GM12878 (cell line): ENCODE measurements around the gene NUDT22. TPM values are rescaled to one million over a fixed set of nuclear protein-coding genes. Genes with fewer than 3 reads are reported as not detected.

Source experiments
- ASH2L ChIP-seq: fragments of 300-600, 200-600 bp; sonication (generic); IDR thresholded peaks from 2 replicates; pipeline ENCODE4 v1.6.1; 2017; ENCODE audit warnings: low read depth, mild to moderate bottlenecking, borderline replicate concordance
- ATF7 ChIP-seq: fragments of 450-650 bp; IDR thresholded peaks from 2 replicates; pipeline ENCODE4 v1.6.1; 2016; ENCODE audit warnings: low read depth, mild to moderate bottlenecking
- BCL3 ChIP-seq: IDR thresholded peaks from 2 replicates; pipeline ENCODE4 v1.6.1; 2011; ENCODE audit warnings: borderline replicate concordance, low read depth, mild to moderate bottlenecking, moderate library complexity, low read length; ENCODE audit not compliant: insufficient read depth, poor library complexity, severe bottlenecking
- BRCA1 ChIP-seq: IDR thresholded peaks from 2 replicates; pipeline ENCODE4 v1.6.1; 2011; ENCODE audit warnings: low read depth, low read length, improper control_type of control experiment
- CEBPZ ChIP-seq: fragments of 150-350 bp; IDR thresholded peaks from 2 replicates; pipeline ENCODE4 v1.6.1; 2016; ENCODE audit warnings: low read depth, low read length
- EGR1 ChIP-seq, 2 experiments: IDR thresholded peaks; 1 replicate in 1 of 2; 2 replicates in 1 of 2; pipeline ENCODE4 v1.6.1; 2011 to 2012; ENCODE audit warnings: low read depth in 2 of 2, low read length in 2 of 2, borderline replicate concordance in 1 of 2, mild to moderate bottlenecking in 1 of 2, moderate library complexity in 1 of 2
- HCFC1 ChIP-seq: fragments of 150-350 bp; IDR thresholded peaks from 2 replicates; pipeline ENCODE4 v1.6.1; 2014; ENCODE audit warnings: low read length
- IKZF1 ChIP-seq: fragments of 450-650 bp; conservative IDR thresholded peaks from 2 replicates; pipeline ENCODE4 v1.6.1; 2017; ENCODE audit warnings: antibody characterized with exemption, mild to moderate bottlenecking
- NFXL1 ChIP-seq: fragments of 450-650 bp; IDR thresholded peaks from 2 replicates; pipeline ENCODE4 v1.6.1; 2017; ENCODE audit warnings: antibody characterized with exemption, mild to moderate bottlenecking, borderline replicate concordance
- PAX5 ChIP-seq: IDR thresholded peaks from 2 replicates; pipeline ENCODE4 v1.6.1; 2011; ENCODE audit warnings: low read depth, low read length, borderline replicate concordance
- PKNOX1 ChIP-seq: fragments of 450-650 bp; IDR thresholded peaks from 2 replicates; pipeline ENCODE4 v1.6.1; 2016; ENCODE audit warnings: mild to moderate bottlenecking
- RCOR1 ChIP-seq: conservative IDR thresholded peaks from 2 replicates; pipeline ENCODE4 v1.6.1; 2012; ENCODE audit warnings: low read depth, low read length, improper control_type of control experiment
- SREBF2 ChIP-seq: IDR thresholded peaks from 2 replicates; pipeline ENCODE4 v1.6.1; 2012; ENCODE audit warnings: mild to moderate bottlenecking, low read length
- SUPT20H ChIP-seq: IDR thresholded peaks from 2 replicates; pipeline ENCODE4 v1.6.1; 2011; ENCODE audit warnings: low read depth, mild to moderate bottlenecking, low read length, moderate library complexity, borderline replicate concordance; ENCODE audit not compliant: control insufficient read depth
- ZBTB33 ChIP-seq: fragments of 450-650 bp; IDR thresholded peaks from 2 replicates; pipeline ENCODE4 v1.6.1; 2017; ENCODE audit warnings: mild to moderate bottlenecking
- ZNF687 ChIP-seq: fragments of 450-650 bp; IDR thresholded peaks from 2 replicates; pipeline ENCODE4 v1.6.1; 2017; ENCODE audit warnings: mild to moderate bottlenecking, moderate library complexity
- polyA plus RNA-seq, 11 experiments: library from polyadenylated mRNA; depleted of rRNA in 4 of 11; unstranded in 6 of 11; stranded (reverse) in 5 of 11; fragments of >200 nt; fragmentation: Nextera tagmentation in 4 of 11; fragmentation: Illumina TruSeq in 1 of 11; extraction: Ambion mirVana in 4 of 11; extraction: Trizol in 1 of 11; gene quantifications; 1 replicate in 1 of 11; 2 replicates in 10 of 11; pipeline versions ENCODE4 v1.2.1 to v1.2.3, GENCODE V29; 2011 to 2016; ENCODE audit warnings: inconsistent platforms in 2 of 11, missing spikeins in 2 of 11, low read depth in 1 of 11
- total RNA-seq, 4 experiments: library from RNA; depleted of rRNA in 3 of 4; stranded (reverse); fragments of >200 nt in 3 of 4; fragmentation: Illumina TruSeq in 1 of 4; extraction: Trizol in 1 of 4; gene quantifications; 2 replicates each; pipeline versions ENCODE4 v1.2.1 to v1.2.3, GENCODE V29; 2013 to 2021

NUDT22 gene
- total and polyA plus RNA-seq, 10 of the 15 experiments (the other 5 are each of a cell fraction or from before 2014, with no cell fraction given), result 6.7 to 115 (median 64.7) TPM

- TF ChIP-seq SUPT20H (no peak), HCFC1 (peak; percentile 14; the same call in 1 of the 2 replicates), NFXL1 (no peak), BRCA1 (no peak), ZBTB33 (no peak), ZNF687 (peak; percentile 33; the same call in 1 of the 2 replicates), PKNOX1 (peak; percentile 84), PAX5 (peak; percentile 64; the same call in 1 of the 2 replicates), ATF7 (0 out of 2 replicates have a peak, but pooled peaks have one; percentile 20), ASH2L (no peak), CEBPZ (no peak), SREBF2 (no peak), RCOR1 (no peak), EGR1 (IDR thresholded peaks at IDR 0.05; ENCODE audit: borderline replicate concordance in 1 of 2, low read depth in 2 of 2, low read length in 2 of 2) (peak in 1 of 2 experiments; percentile 31; a peak in 1 of 3 replicates), IKZF1 (0 out of 2 replicates have a peak, but pooled peaks have one; percentile 47), BCL3 (no peak)
These were observed 4.3 kb downstream of the NUDT22 start, which contains the start of gene DNAJC4 (continued) for GRCh38 chr11:64230171-64230984.
